Mesenteric fat pad (tissue), 1 donor: Measurements from ENCODE around the gene NOD1. TPM values are rescaled to one million over a fixed set of nuclear protein-coding genes. Genes with fewer than 3 reads are reported as not detected.

ENCODE experiments used
- DNase-seq: peaks from one replicate; pipeline ENCODE4 v3.0.0-alpha.2; 2020; ENCODE audit warnings: low spot score
- total RNA-seq: library from RNA; stranded (reverse); fragmentation: NEBNext Ultra II Directional; extraction: Animal tissue kit (Norgen Biotek cat#: 25700); gene quantifications from one replicate; pipeline ENCODE4 v1.2.1, GENCODE V29; 2021
- donor health status: DM: yes; HTN: yes; CAD: no.

NOD1 gene
- total RNA-seq, 1 donor from 2014 or later = 41.8 TPM

GRCh38 chr7:30470771-30471170, 7.8 kb downstream of the NOD1 start:
- no peak for DNase-seq

- DNase-seq = no peak
These were observed 8.3 kb downstream of the NOD1 start for GRCh38 chr7:30470163-30470770.

- DNase-seq = no peak
These were observed 9.3 kb downstream of the NOD1 start for GRCh38 chr7:30469303-30469702.

GRCh38 chr7:30468791-30469190, 9.8 kb downstream of the NOD1 start:
- DNase-seq = no peak

- DNase-seq = no peak
These were observed 10.5 kb downstream of the NOD1 start for GRCh38 chr7:30468041-30468440.

- no peak for DNase-seq
These were observed 11.3 kb downstream of the NOD1 start for GRCh38 chr7:30467271-30467670.

- no peak for DNase-seq
These were observed 12.3 kb downstream of the NOD1 start for GRCh38 chr7:30466266-30466665.

GRCh38 chr7:30465811-30466180, 12.8 kb downstream of the NOD1 start:
- DNase-seq = no peak

- no peak for DNase-seq
These were observed 13.4 kb downstream of the NOD1 start for GRCh38 chr7:30465046-30465810.

GRCh38 chr7:30464231-30464671, 14.3 kb downstream of the NOD1 start:
- no peak for DNase-seq

- DNase-seq = no peak
These were observed 15.0 kb downstream of the NOD1 start for GRCh38 chr7:30463405-30464145.

GRCh38 chr7:30462179-30462578, 16.4 kb downstream of the NOD1 start:
- no peak for DNase-seq

GRCh38 chr7:30460246-30460633, 18.3 kb downstream of the NOD1 start:
- no peak for DNase-seq

GRCh38 chr7:30459591-30460245, 18.9 kb downstream of the NOD1 start:
- DNase-seq = no peak

- DNase-seq = no peak
These were observed 20.3 kb downstream of the NOD1 start for GRCh38 chr7:30458311-30458710.

- DNase-seq = no peak
These were observed 24.7 kb downstream of the NOD1 start for GRCh38 chr7:30453921-30454320.

- DNase-seq = no peak
These were observed 25.6 kb downstream of the NOD1 start for GRCh38 chr7:30453016-30453415.

GRCh38 chr7:30452280-30452930, 26.2 kb downstream of the NOD1 start:
- no peak for DNase-seq

- DNase-seq = no peak
These were observed 26.9 kb downstream of the NOD1 start for GRCh38 chr7:30451539-30452279.

- peak; percentile 9 for DNase-seq
These were observed 27.5 kb downstream of the NOD1 start for GRCh38 chr7:30450983-30451497.
